Activated CD4-positive, alpha-beta T cell treated with anti-CD3 and anti-CD28 coated beads, Interleukin-2, amount 10 ng/mL, durations not matched to agents 24 days and 14 days (primary cell): ENCODE measurements around the gene KMO. TPM values are rescaled to one million over a fixed set of nuclear protein-coding genes. Genes with fewer than 3 reads are reported as not detected.

Experiments
- DNase-seq: peaks from one replicate; pipeline ENCODE4 v3.0.0; 2022
- H3K27ac Mint-ChIP-seq: one replicate; pipeline ENCODE4 v1.8.0; 2022; ENCODE audit warnings: mild to moderate bottlenecking, mixed read lengths
- H3K27me3 Mint-ChIP-seq: one replicate; pipeline ENCODE4 v1.8.0; 2022; ENCODE audit warnings: mixed read lengths
- H3K36me3 Mint-ChIP-seq: one replicate; pipeline ENCODE4 v1.8.0; 2022; ENCODE audit warnings: low read depth, mild to moderate bottlenecking, mixed read lengths
- H3K4me1 Mint-ChIP-seq: one replicate; pipeline ENCODE4 v1.8.0; 2021; ENCODE audit warnings: mixed read lengths
- H3K4me3 Mint-ChIP-seq: one replicate; pipeline ENCODE4 v1.8.0; 2022; ENCODE audit warnings: mild to moderate bottlenecking, moderate library complexity, mixed read lengths
- H3K9me3 Mint-ChIP-seq: one replicate; pipeline ENCODE4 v1.8.0; 2021; ENCODE audit warnings: mixed read lengths
- intact Hi-C: fragments of 100-400 bp; cut with micrococcal nuclease; formaldehyde crosslinking; loops from one replicate; pipeline ENCODE4 v1.15.1; 2023
- total RNA-seq: library from RNA; stranded (reverse); gene quantifications from 2 replicates; pipeline ENCODE4 v1.2.3, GENCODE V29; 2022

The KMO gene
- total RNA-seq, 1 donor from 2014 or later = not detected

- H3K27ac Mint-ChIP-seq = no peak overlapping the region
- intact Hi-C loops = loop anchor here (1.0 to 5.0 kb wide), 3 partner anchors 39 to 86 kb away; partner anchors contain the start of gene KMO
These were observed 59.6 kb downstream of the KMO start for GRCh38 chr1:241591736-241592135.

GRCh38 chr1:241592273-241592958 is 60.2 kb downstream of the KMO start:
- H3K4me3 Mint-ChIP-seq = no peak overlapping the region
- H3K36me3 Mint-ChIP-seq = peaks cover 12% of the 10 kb centered on the region
- no peak for DNase-seq
- intact Hi-C loops = loop anchor here (1.0 to 5.0 kb wide), 3 partner anchors 40 to 85 kb away; partner anchors contain the start of gene KMO
- no peaks in the 10 kb centered on the region for H3K27me3 Mint-ChIP-seq
- peak overlapping the region; percentile 19 for H3K27ac Mint-ChIP-seq
- no peaks in the 10 kb centered on the region for H3K9me3 Mint-ChIP-seq
- peaks cover 3% of the 10 kb centered on the region for H3K4me1 Mint-ChIP-seq

More at GRCh38 chr1:241591736-241592135, 59.6 kb downstream of the KMO start:
- Mint-ChIP-seq H3K36me3 (peaks cover 12% of the 10 kb centered on the region), H3K4me3 (no peak overlapping the region), H3K4me1 (peaks cover 3% of the 10 kb centered on the region), H3K9me3 (no peaks in the 10 kb centered on the region), H3K27me3 (no peaks in the 10 kb centered on the region)
- no peak for DNase-seq

- H3K36me3 Mint-ChIP-seq = peaks cover 12% of the 10 kb centered on the region
- DNase-seq = no peak
- intact Hi-C loops = loop anchor here (5.0 kb wide), 1 partner anchor 61 kb away; the partner anchor contains the start of gene KMO
- H3K4me1 Mint-ChIP-seq = peaks cover 3% of the 10 kb centered on the region
- no peaks in the 10 kb centered on the region for H3K9me3 Mint-ChIP-seq
- H3K27ac Mint-ChIP-seq = no peak overlapping the region
- no peaks in the 10 kb centered on the region for H3K27me3 Mint-ChIP-seq
- no peak overlapping the region for H3K4me3 Mint-ChIP-seq
These were observed 61.0 kb downstream of the KMO start for GRCh38 chr1:241593186-241593585.

GRCh38 chr1:241596633-241597032 is 64.5 kb downstream of the KMO start:
- Mint-ChIP-seq H3K36me3 (peaks cover 17% of the 10 kb centered on the region), H3K9me3 (no peaks in the 10 kb centered on the region), H3K27me3 (no peaks in the 10 kb centered on the region), H3K4me1 (peaks cover 6% of the 10 kb centered on the region), H3K27ac (no peak overlapping the region), H3K4me3 (no peak overlapping the region)
- DNase-seq = no peak
- intact Hi-C loops = no loop called here

DNA sequence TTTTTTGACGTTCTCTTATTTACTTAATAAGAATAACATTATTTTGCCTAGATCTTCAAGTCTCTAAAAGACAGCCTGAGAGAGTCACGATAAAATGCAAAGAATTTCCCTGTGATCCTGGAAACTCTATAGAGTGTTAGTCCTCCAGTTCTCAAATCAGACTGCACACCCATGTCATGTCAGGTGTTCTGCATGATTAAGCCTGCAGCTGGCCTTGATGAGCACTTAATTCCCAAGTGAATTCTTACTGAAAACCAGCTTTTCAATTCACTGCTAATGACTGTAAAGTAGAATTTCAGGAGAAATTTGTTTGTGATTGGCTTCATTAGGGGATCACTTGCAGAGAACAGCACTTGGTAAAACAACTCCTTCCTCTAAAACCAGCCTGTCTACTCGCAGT is 66.1 kb downstream of the KMO start:
- no peak for DNase-seq
- Mint-ChIP-seq H3K36me3 (peaks cover 24% of the 10 kb centered on the region), H3K27ac (no peak overlapping the region), H3K27me3 (no peaks in the 10 kb centered on the region), H3K4me3 (no peak overlapping the region), H3K4me1 (peaks cover 2% of the 10 kb centered on the region), H3K9me3 (no peaks in the 10 kb centered on the region)
- intact Hi-C loops = no loop called here

DNA sequence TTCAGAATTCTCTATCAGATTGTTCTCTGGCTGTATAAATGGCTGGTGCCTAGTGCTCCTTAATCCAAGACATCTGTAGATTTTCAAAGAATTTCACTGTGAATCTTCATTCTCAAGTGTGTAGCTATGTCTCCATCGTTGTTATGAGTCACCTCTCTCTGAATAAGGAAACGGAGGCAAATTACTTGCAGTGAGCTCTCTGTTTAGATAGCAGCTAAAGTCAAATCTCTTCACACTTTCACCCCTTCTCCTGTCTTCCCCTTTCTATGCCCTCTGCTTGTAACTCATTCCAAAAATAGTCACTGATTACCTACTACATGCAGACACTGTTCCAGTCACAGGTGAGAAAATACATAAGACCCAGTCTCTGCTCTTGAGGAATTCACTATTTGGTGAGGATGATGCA is 68.3 kb downstream of the KMO start:
- no peak overlapping the region for H3K27ac Mint-ChIP-seq
- DNase-seq = no peak
- H3K4me1 Mint-ChIP-seq = peaks cover 7% of the 10 kb centered on the region
- H3K4me3 Mint-ChIP-seq = no peak overlapping the region
- intact Hi-C loops = no loop called here
- no peaks in the 10 kb centered on the region for H3K9me3 Mint-ChIP-seq
- H3K27me3 Mint-ChIP-seq = no peaks in the 10 kb centered on the region
- peaks cover 18% of the 10 kb centered on the region for H3K36me3 Mint-ChIP-seq

- intact Hi-C loops = no loop called here
- Mint-ChIP-seq H3K4me3 (no peak overlapping the region), H3K9me3 (no peaks in the 10 kb centered on the region), H3K36me3 (peaks cover 15% of the 10 kb centered on the region), H3K27me3 (no peaks in the 10 kb centered on the region), H3K4me1 (peaks cover 7% of the 10 kb centered on the region), H3K27ac (no peak overlapping the region)
- DNase-seq = no peak
These were observed 71.6 kb downstream of the KMO start for GRCh38 chr1:241603731-241604245.

- Mint-ChIP-seq H3K27ac (no peak overlapping the region), H3K4me1 (peaks cover 7% of the 10 kb centered on the region), H3K4me3 (no peak overlapping the region), H3K36me3 (peaks cover 14% of the 10 kb centered on the region), H3K9me3 (no peaks in the 10 kb centered on the region), H3K27me3 (no peaks in the 10 kb centered on the region)
- DNase-seq = no peak
- intact Hi-C loops = no loop called here
These were observed 73.1 kb downstream of the KMO start for GRCh38 chr1:241605146-241605805.

GRCh38 chr1:241606544-241606943 is 74.4 kb downstream of the KMO start:
- no peak for DNase-seq
- no peaks in the 10 kb centered on the region for H3K9me3 Mint-ChIP-seq
- H3K4me1 Mint-ChIP-seq = peaks cover 5% of the 10 kb centered on the region
- H3K36me3 Mint-ChIP-seq = peaks cover 10% of the 10 kb centered on the region
- intact Hi-C loops = no loop called here
- no peak overlapping the region for H3K4me3 Mint-ChIP-seq
- no peak overlapping the region for H3K27ac Mint-ChIP-seq
- H3K27me3 Mint-ChIP-seq = no peaks in the 10 kb centered on the region

DNA sequence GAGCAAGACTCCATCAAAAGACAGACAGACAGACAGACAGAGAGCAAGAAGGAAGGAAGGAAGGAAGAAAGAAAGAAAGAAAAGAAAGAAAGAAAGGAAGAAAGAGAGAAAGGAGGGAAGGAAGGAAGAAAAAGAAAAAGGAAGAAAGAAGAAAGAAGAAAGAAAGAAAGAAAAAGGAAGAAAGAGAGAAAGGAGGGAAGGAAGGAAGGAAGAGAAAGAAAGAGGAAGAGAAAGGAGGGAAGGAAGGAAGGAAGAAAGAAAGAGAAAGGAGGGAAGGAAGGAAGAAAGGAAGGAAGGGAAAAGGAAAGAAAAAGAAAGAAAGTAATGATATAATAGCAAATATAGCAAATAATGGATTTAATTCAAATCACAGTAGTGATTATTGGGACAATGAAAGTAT is 75.3 kb downstream of the KMO start:
- H3K36me3 Mint-ChIP-seq = peaks cover 9% of the 10 kb centered on the region
- H3K27ac Mint-ChIP-seq = no peak overlapping the region
- H3K4me1 Mint-ChIP-seq = peaks cover 5% of the 10 kb centered on the region
- no peak overlapping the region for H3K4me3 Mint-ChIP-seq
- intact Hi-C loops = no loop called here
- no peaks in the 10 kb centered on the region for H3K9me3 Mint-ChIP-seq
- no peaks in the 10 kb centered on the region for H3K27me3 Mint-ChIP-seq
- no peak for DNase-seq

- DNase-seq = no peak
- Mint-ChIP-seq H3K27me3 (no peaks in the 10 kb centered on the region), H3K27ac (no peak overlapping the region), H3K4me1 (peaks cover 7% of the 10 kb centered on the region), H3K4me3 (no peak overlapping the region), H3K36me3 (peaks cover under 1% of the 10 kb centered on the region), H3K9me3 (no peaks in the 10 kb centered on the region)
- intact Hi-C loops = no loop called here
These were observed 76.3 kb downstream of the KMO start for GRCh38 chr1:241608379-241609033.

GRCh38 chr1:241610056-241610815 is 78.1 kb downstream of the KMO start:
- Mint-ChIP-seq H3K27me3 (no peaks in the 10 kb centered on the region), H3K36me3 (no peaks in the 10 kb centered on the region), H3K9me3 (no peaks in the 10 kb centered on the region), H3K4me1 (peaks cover 5% of the 10 kb centered on the region), H3K4me3 (no peak overlapping the region), H3K27ac (no peak overlapping the region)
- intact Hi-C loops = loop anchor here (2.0 to 5.0 kb wide), 2 partner anchors 67 to 389 kb away; partner anchors contain the start of gene MAP1LC3C
- DNase-seq = no peak

DNA sequence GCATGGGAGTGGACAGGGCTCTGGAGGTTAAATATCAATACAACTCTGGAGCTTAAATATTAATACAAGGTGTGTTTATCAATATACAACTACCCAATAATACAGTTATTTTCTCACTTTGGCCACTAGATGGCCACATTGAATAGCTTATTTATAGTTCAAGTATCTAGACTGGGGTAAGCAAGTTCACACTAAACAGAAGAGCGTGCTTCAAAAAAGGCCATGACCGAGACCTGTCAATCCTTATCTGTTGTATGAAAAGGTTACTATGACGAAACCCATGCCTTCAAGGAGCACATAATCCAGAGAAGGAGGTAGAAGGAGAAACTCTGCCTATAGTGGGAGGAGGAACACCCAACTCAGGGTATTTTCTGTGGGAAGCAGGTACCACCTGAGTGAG is 78.9 kb downstream of the KMO start:
- no peaks in the 10 kb centered on the region for H3K36me3 Mint-ChIP-seq
- no peaks in the 10 kb centered on the region for H3K27me3 Mint-ChIP-seq
- intact Hi-C loops = loop anchor here (1.0 to 5.0 kb wide), 4 partner anchors 66 to 388 kb away; partner anchors contain the start of genes EXO1 and MAP1LC3C
- H3K9me3 Mint-ChIP-seq = no peaks in the 10 kb centered on the region
- H3K27ac Mint-ChIP-seq = no peak overlapping the region
- no peak overlapping the region for H3K4me3 Mint-ChIP-seq
- DNase-seq = peak; percentile 71
- H3K4me1 Mint-ChIP-seq = peaks cover 5% of the 10 kb centered on the region
